ENCODE data around the gene RIMKLA.

- TF ChIP-seq MAX (IDR thresholded peaks at IDR 0.05; ENCODE audit: insufficient read depth, insufficient read length) (no peak), CTCF (IDR thresholded peaks at IDR 0.05; ENCODE audit: extremely low read depth in 1 of 2, insufficient read depth in 1 of 2, low read depth in 1 of 2, low read length in 2 of 2) (no peak), POLR2AphosphoS5 (IDR thresholded peaks at IDR 0.05; ENCODE audit: insufficient read depth, low read depth, low read length) (no peak), FOS (IDR thresholded peaks at IDR 0.05; ENCODE audit: borderline replicate concordance, insufficient read depth, low read length) (no peak), EZH2 (IDR thresholded peaks at IDR 0.05; ENCODE audit: borderline replicate concordance, low read depth, low read length, severe bottlenecking) (no peak), POLR2A (IDR thresholded peaks at IDR 0.05; ENCODE audit: low read depth, low read length) (no peak)
Measured at GRCh38 chr1:42359466-42359865, 21.1 kb upstream of the RIMKLA start.
